ENCODE measurements around the gene DACT3. TPM values are rescaled to one million over a fixed set of nuclear protein-coding genes. Genes with fewer than 3 reads are reported as not detected.

DACT3 gene
- total RNA-seq, 1 experiment from 2014 or later, result not detected

- Mint-ChIP-seq H3K9me3 (ENCODE audit: low read depth, unreplicated experiment) (no peaks in the 10 kb centered on the region), H3K36me3 (ENCODE audit: insufficient read depth, unreplicated experiment) (no peaks in the 10 kb centered on the region), H3K4me3 (ENCODE audit: low read depth, unreplicated experiment) (no peak overlapping the region), H3K27ac (ENCODE audit: unreplicated experiment) (no peak overlapping the region), H3K4me1 (ENCODE audit: low read depth, unreplicated experiment) (peaks cover 10% of the 10 kb centered on the region), H3K27me3 (ENCODE audit: unreplicated experiment) (peaks cover 42% of the 10 kb centered on the region)
- TF ChIP-seq CTCF (IDR thresholded peaks at IDR 0.05; ENCODE audit: unreplicated experiment), result no peak
- peak; percentile 16 for DNase-seq
- intact Hi-C loops (cut with micrococcal nuclease; ENCODE audit: unreplicated experiment), result no loop called here
- BruUV-seq (replicated peaks), result no TSS peak
- CTCF ChIA-PET, result interaction anchor here (1.0 kb wide), 1 partner anchor 21 kb away, joined by 3 read pairs; no protein-coding TSS in a partner anchor
Observed at GRCh38 chr19:46634656-46635218, 26.2 kb downstream of the DACT3 start.

DNA sequence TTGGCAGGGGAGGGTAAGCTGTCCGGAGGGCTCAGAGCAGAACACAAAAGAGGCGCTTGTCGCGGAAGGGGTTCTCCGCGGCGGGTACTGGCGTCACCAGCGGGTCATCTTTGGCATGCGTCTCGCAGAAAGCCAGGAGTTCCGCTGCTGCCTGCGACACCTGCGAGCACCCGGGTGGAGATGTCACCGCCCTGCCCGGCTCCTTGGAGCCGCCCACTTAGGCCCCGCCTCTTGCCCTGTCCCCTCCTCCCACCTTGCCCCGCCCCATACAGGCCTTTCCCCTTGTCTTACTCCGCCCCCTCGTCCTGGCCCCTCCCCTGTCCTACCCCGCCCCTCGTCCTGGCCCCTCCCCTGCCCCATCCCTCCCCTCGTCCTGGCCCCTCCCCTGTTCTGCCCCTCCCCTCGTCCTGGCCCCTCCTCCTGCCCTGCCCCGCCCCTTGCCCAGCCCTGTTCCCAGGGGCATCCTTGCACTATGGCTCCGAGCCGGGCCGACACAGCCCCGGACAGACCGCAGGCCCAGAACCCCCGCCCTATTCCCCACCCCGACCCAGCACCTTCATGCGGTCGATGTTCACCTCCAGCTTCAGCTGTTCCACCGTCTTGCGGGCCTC, 26.8 kb downstream of the DACT3 start:
- H3K27ac Mint-ChIP-seq (ENCODE audit: unreplicated experiment), result no peak overlapping the region
- CTCF ChIA-PET, result interaction anchor here (1.0 to 1.3 kb wide), 2 partner anchors 17 to 20 kb away, joined by 3 to 5 read pairs; no protein-coding TSS in a partner anchor
- no peak for TF ChIP-seq CTCF (IDR thresholded peaks at IDR 0.05; ENCODE audit: unreplicated experiment)
- no peaks in the 10 kb centered on the region for H3K9me3 Mint-ChIP-seq (ENCODE audit: low read depth, unreplicated experiment)
- DNase-seq, result peak; percentile 97
- peak overlapping the region; percentile 13 for H3K4me3 Mint-ChIP-seq (ENCODE audit: low read depth, unreplicated experiment)
- H3K27me3 Mint-ChIP-seq (ENCODE audit: unreplicated experiment), result peaks cover 46% of the 10 kb centered on the region
- intact Hi-C loops (cut with micrococcal nuclease; ENCODE audit: unreplicated experiment), result no loop called here
- H3K4me1 Mint-ChIP-seq (ENCODE audit: low read depth, unreplicated experiment), result peaks cover 10% of the 10 kb centered on the region
- no peaks in the 10 kb centered on the region for H3K36me3 Mint-ChIP-seq (ENCODE audit: insufficient read depth, unreplicated experiment)
- BruUV-seq (replicated peaks), result no TSS peak

DNA sequence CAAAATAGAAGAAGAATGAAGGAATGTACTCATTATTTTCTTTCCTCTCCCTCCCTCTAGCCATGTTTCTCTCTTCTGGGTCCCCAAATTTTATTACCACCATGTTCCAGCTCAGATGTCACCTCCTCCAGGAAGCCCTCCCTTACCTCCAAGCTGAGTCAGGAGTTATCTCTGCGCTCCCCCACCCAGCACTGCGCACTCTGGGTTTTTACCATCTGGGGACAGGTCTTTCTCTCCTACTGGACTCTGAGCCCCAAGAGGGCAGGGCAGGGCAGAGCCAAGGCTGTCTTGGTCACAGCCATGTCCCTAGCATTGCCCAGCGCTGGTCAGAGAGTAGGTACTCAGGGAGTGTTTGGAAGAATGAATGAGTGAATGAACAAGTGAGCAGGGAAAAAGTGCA, 27.9 kb downstream of the DACT3 start:
- H3K27me3 Mint-ChIP-seq (ENCODE audit: unreplicated experiment), result peaks cover 48% of the 10 kb centered on the region
- H3K9me3 Mint-ChIP-seq (ENCODE audit: low read depth, unreplicated experiment), result no peaks in the 10 kb centered on the region
- CTCF ChIA-PET, result interaction anchor here (1.3 kb wide), 1 partner anchor 16 kb away, joined by 5 read pairs; no protein-coding TSS in a partner anchor
- H3K27ac Mint-ChIP-seq (ENCODE audit: unreplicated experiment), result peak overlapping the region; percentile 7
- no peaks in the 10 kb centered on the region for H3K36me3 Mint-ChIP-seq (ENCODE audit: insufficient read depth, unreplicated experiment)
- no TSS peak for BruUV-seq (replicated peaks)
- no peak for TF ChIP-seq CTCF (IDR thresholded peaks at IDR 0.05; ENCODE audit: unreplicated experiment)
- DNase-seq, result no peak
- peaks cover 10% of the 10 kb centered on the region for H3K4me1 Mint-ChIP-seq (ENCODE audit: low read depth, unreplicated experiment)
- intact Hi-C loops (cut with micrococcal nuclease; ENCODE audit: unreplicated experiment), result no loop called here
- H3K4me3 Mint-ChIP-seq (ENCODE audit: low read depth, unreplicated experiment), result peak overlapping the region; percentile 13

DNA sequence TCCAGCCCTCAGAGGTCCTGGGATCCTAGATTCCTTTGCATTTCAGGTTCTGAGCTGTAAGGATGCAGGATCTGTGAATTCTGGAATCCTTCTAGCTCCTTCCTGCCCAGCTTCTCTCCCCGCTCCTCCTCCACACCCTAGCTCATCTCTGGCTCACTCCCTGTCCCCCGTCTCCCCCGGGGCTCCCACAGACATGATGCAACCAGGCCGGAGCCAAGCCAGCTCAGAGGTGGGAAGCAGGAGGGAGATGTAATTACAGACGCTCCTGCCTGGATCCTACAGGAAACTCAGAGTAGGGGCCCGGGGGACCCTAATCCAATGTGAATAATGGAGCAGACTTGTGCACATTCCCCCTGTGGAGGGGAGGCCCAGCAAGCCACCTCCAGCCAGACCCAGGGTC, 29.5 kb downstream of the DACT3 start:
- no peak for TF ChIP-seq CTCF (IDR thresholded peaks at IDR 0.05; ENCODE audit: unreplicated experiment)
- no peak for DNase-seq
- Mint-ChIP-seq H3K9me3 (ENCODE audit: low read depth, unreplicated experiment) (no peaks in the 10 kb centered on the region), H3K36me3 (ENCODE audit: insufficient read depth, unreplicated experiment) (peaks cover 6% of the 10 kb centered on the region), H3K27ac (ENCODE audit: unreplicated experiment) (no peak overlapping the region), H3K4me1 (ENCODE audit: low read depth, unreplicated experiment) (peaks cover 10% of the 10 kb centered on the region), H3K4me3 (ENCODE audit: low read depth, unreplicated experiment) (no peak overlapping the region), H3K27me3 (ENCODE audit: unreplicated experiment) (peaks cover 58% of the 10 kb centered on the region)
- CTCF ChIA-PET, result interaction anchor here (1.2 kb wide), 1 partner anchor 30 kb away, joined by 4 read pairs; the partner anchor contains the start of gene DACT3
- intact Hi-C loops (cut with micrococcal nuclease; ENCODE audit: unreplicated experiment), result no loop called here
- BruUV-seq (replicated peaks), result no TSS peak
